HEK293T (cell line): ENCODE results near the gene UCHL1.

ENCODE experiments used
- CTCF ChIA-PET: fragments of 350-600 bp; formaldehyde crosslinking; extraction: SDS; loops from one replicate; lab custom pipeline; 2021; ENCODE audit warnings: antibody characterized with exemption, inconsistent platforms; lab: Yijun Ruan, JAX
- POLR2A ChIA-PET: fragments of 350-600 bp; formaldehyde crosslinking; extraction: SDS; loops from one replicate; lab custom pipeline; 2020; ENCODE audit warnings: antibody characterized with exemption, inconsistent platforms; lab: Yijun Ruan, JAX
- DNase-seq: peaks from one replicate; pipeline ENCODE4 v3.0.0; 2012; ENCODE audit warnings: mixed read lengths; ENCODE audit errors: extremely low spot score
- ARNT ChIP-seq: fragments of 450-650 bp; IDR thresholded peaks from 2 replicates; pipeline ENCODE4 v1.6.1; 2017; ENCODE audit warnings: mild to moderate bottlenecking
- BHLHE40 ChIP-seq: fragments of 450-650 bp; IDR thresholded peaks from 2 replicates; pipeline ENCODE4 v1.6.1; 2016; ENCODE audit warnings: mild to moderate bottlenecking, moderate library complexity, borderline replicate concordance
- CTBP1 ChIP-seq: fragments of 450-650 bp; IDR thresholded peaks from 2 replicates; pipeline ENCODE4 v1.6.1; 2016; ENCODE audit warnings: borderline replicate concordance
- ELF4 ChIP-seq: fragments of 450-650 bp; IDR thresholded peaks from 2 replicates; pipeline ENCODE4 v1.6.1; 2017; ENCODE audit warnings: antibody characterized with exemption
- FOXA1 ChIP-seq: fragments of 450-650 bp; IDR thresholded peaks from 2 replicates; pipeline ENCODE4 v1.6.1; 2016; ENCODE audit warnings: mild to moderate bottlenecking
- FOXK2 ChIP-seq: fragments of 450-650 bp; IDR thresholded peaks from 2 replicates; pipeline ENCODE4 v1.6.1; 2016; ENCODE audit warnings: mild to moderate bottlenecking
- FOXM1 ChIP-seq: fragments of 450-650 bp; IDR thresholded peaks from 2 replicates; pipeline ENCODE4 v1.6.1; 2017; ENCODE audit warnings: mild to moderate bottlenecking, borderline replicate concordance
- HDGF ChIP-seq: fragments of 450-650 bp; IDR thresholded peaks from 2 replicates; pipeline ENCODE4 v1.6.1; 2017; ENCODE audit warnings: antibody characterized with exemption, borderline replicate concordance
- L3MBTL2 ChIP-seq: fragments of 450-650 bp; conservative IDR thresholded peaks from 2 replicates; pipeline ENCODE4 v1.6.1; 2016; ENCODE audit warnings: mild to moderate bottlenecking
- LEF1 ChIP-seq: fragments of 450-650 bp; IDR thresholded peaks from 2 replicates; pipeline ENCODE4 v1.6.1; 2017; ENCODE audit warnings: mild to moderate bottlenecking, borderline replicate concordance
- NFRKB ChIP-seq: fragments of 450-650 bp; IDR thresholded peaks from 2 replicates; pipeline ENCODE4 v1.6.1; 2016; ENCODE audit warnings: mild to moderate bottlenecking, moderate library complexity
- PKNOX1 ChIP-seq: fragments of 450-650 bp; IDR thresholded peaks from 2 replicates; pipeline ENCODE4 v1.6.1; 2016
- SP1 ChIP-seq: fragments of 450-650 bp; IDR thresholded peaks from 2 replicates; pipeline ENCODE4 v1.6.1; 2017
- SUZ12 ChIP-seq: fragments of 450-650 bp; IDR thresholded peaks from 2 replicates; pipeline ENCODE4 v1.6.1; 2016; ENCODE audit warnings: mild to moderate bottlenecking
- TARDBP ChIP-seq: fragments of 450-650 bp; IDR thresholded peaks from 2 replicates; pipeline ENCODE4 v1.6.1; 2016
- ZNF384 ChIP-seq: fragments of 450-650 bp; IDR thresholded peaks from 2 replicates; pipeline ENCODE4 v1.6.1; 2016

UCHL1 gene

GRCh38 chr4:41281038-41281634 is 24.4 kb downstream of the UCHL1 start:
- DNase-seq = peak; percentile 70
- ChIA-PET POLR2A (interaction anchor here (0.7 to 1.9 kb wide), 2 partner anchors 79 to 380 kb away, joined by 3 to 5 read pairs; no protein-coding TSS in a partner anchor), CTCF (interaction anchor here (0.6 to 2.4 kb wide), 7 partner anchors 12 to 421 kb away, joined by 3 to 8 read pairs (median 3); partner anchors contain the start of gene UCHL1)
- TF ChIP-seq NFRKB (no peak), CTBP1 (0 out of 2 replicates have a peak, but pooled peaks have one; percentile 5)

- TF ChIP-seq ARNT = no peak
- no peak for TF ChIP-seq SP1
- TF ChIP-seq FOXK2 = no peak
- no peak for TF ChIP-seq LEF1
- no peak for TF ChIP-seq PKNOX1
- no peak for TF ChIP-seq L3MBTL2
- no peak for TF ChIP-seq HDGF
- no peak for TF ChIP-seq SUZ12
- no peak for TF ChIP-seq FOXA1
- no peak for TF ChIP-seq NFRKB
- no peak for TF ChIP-seq TARDBP
- TF ChIP-seq BHLHE40 = no peak
- no peak for TF ChIP-seq ZNF384
- TF ChIP-seq FOXM1 = no peak
- no peak for TF ChIP-seq CTBP1
- no peak for TF ChIP-seq ELF4
- ChIA-PET POLR2A (interaction anchor here (1.9 kb wide), 1 partner anchor 78 kb away, joined by 5 read pairs; no protein-coding TSS in a partner anchor), CTCF (interaction anchor here (0.6 to 1.1 kb wide), 3 partner anchors 29 to 379 kb away, joined by 3 to 4 read pairs (median 4); no protein-coding TSS in a partner anchor)
- DNase-seq = no peak
These were observed 25.6 kb downstream of the UCHL1 start for GRCh38 chr4:41282366-41282765.

GRCh38 chr4:41285202-41285863 is 28.6 kb downstream of the UCHL1 start:
- ChIA-PET POLR2A (interaction anchor here (1.3 to 2.3 kb wide), 3 partner anchors 28 to 75 kb away, joined by 3 to 9 read pairs (median 7); partner anchors contain the start of gene UCHL1), CTCF (interaction anchor here (0.9 to 1.1 kb wide), 2 partner anchors 74 to 376 kb away, joined by 4 to 6 read pairs; no protein-coding TSS in a partner anchor)
- TF ChIP-seq PKNOX1 = no peak
- no peak for TF ChIP-seq SUZ12
- no peak for TF ChIP-seq FOXM1
- no peak for TF ChIP-seq TARDBP
- TF ChIP-seq ELF4 = no peak
- TF ChIP-seq FOXA1 = no peak
- no peak for TF ChIP-seq CTBP1
- no peak for TF ChIP-seq L3MBTL2
- no peak for TF ChIP-seq ZNF384
- no peak for TF ChIP-seq FOXK2
- no peak for TF ChIP-seq ARNT
- DNase-seq = no peak

- ChIA-PET POLR2A (interaction anchor here (1.3 to 2.3 kb wide), 3 partner anchors 29 to 75 kb away, joined by 3 to 9 read pairs (median 7); partner anchors contain the start of gene UCHL1), CTCF (interaction anchor here (1.1 kb wide), 1 partner anchor 73 kb away, joined by 4 read pairs; no protein-coding TSS in a partner anchor)
- TF ChIP-seq PKNOX1 (no peak), BHLHE40 (no peak), TARDBP (no peak), HDGF (no peak)
- no peak for DNase-seq
These were observed 29.1 kb downstream of the UCHL1 start for GRCh38 chr4:41285864-41286235.

- ChIA-PET CTCF (no interaction called here), POLR2A (no interaction called here)
- no peak for TF ChIP-seq LEF1
- no peak for TF ChIP-seq FOXK2
- no peak for TF ChIP-seq TARDBP
- no peak for TF ChIP-seq PKNOX1
- no peak for TF ChIP-seq NFRKB
- no peak for TF ChIP-seq CTBP1
- TF ChIP-seq HDGF = no peak
- no peak for TF ChIP-seq FOXA1
- TF ChIP-seq L3MBTL2 = no peak
- TF ChIP-seq ARNT = no peak
- no peak for TF ChIP-seq ZNF384
- TF ChIP-seq BHLHE40 = no peak
- no peak for TF ChIP-seq FOXM1
- no peak for TF ChIP-seq SP1
- no peak for TF ChIP-seq SUZ12
- TF ChIP-seq ELF4 = no peak
- no peak for DNase-seq
These were observed 30.3 kb downstream of the UCHL1 start for GRCh38 chr4:41287005-41287404.
